ENCODE data around the gene PRKRA. TPM values are rescaled to one million over a fixed set of nuclear protein-coding genes. Genes with fewer than 3 reads are reported as not detected.
A peak's percentile ranks its signal among the peaks of the same experiment; 100 is the strongest.

Gene PRKRA
- total and polyA plus RNA-seq, 8 donors, result 17.6 to 34.3 (median 21.0) TPM

DNA sequence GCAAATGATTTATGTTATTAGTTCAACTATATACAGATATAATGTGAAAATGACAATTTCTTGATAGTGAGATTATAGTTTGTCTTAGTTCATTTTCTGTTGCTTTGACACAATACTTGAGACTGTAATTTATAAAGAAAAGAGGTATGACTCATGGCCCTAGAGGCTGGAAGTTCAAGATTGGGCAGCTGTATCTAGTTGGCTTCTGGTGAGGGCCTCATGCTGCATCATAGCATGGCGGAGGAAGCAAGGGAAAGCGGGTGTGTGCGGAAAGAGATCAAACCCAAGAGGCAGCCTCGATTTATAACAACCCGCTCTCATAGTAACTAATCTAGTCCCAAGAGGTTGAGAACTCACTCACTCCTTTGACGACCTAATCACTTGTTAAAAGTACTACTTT, 40.6 kb upstream of the PRKRA start:
- FAIRE-seq (no peak), DNase-seq (no peak), ATAC-seq (no peak)
- Histone ChIP-seq H3K27me3 (no peaks in the 10 kb centered on the region), H3K27ac (no peak overlapping the region), H3K36me3 (peaks cover 0 to 49% (median 8%) of the 10 kb centered on the region in 3 donors), H3K4me1 (no peaks in the 10 kb centered on the region), H3K4me3 (no peak overlapping the region), H3K9me3 (no peaks in the 10 kb centered on the region)
- intact Hi-C loops (cut with DNase I), result no loop called here
- WGBS, 2 donors, result 82 to 90% methylated on average over 6 of the region's 6 CpGs
- no peak for TF ChIP-seq CTCF (IDR thresholded peaks at IDR 0.05)

- 55% methylated on average over 3 of the region's 3 CpGs for WGBS, 2 donors
- Histone ChIP-seq H3K27ac (no peak overlapping the region), H3K4me3 (no peak overlapping the region), H3K9me3 (no peaks in the 10 kb centered on the region), H3K36me3 (peaks cover 0 to 6% (median 0%) of the 10 kb centered on the region in 3 donors), H3K27me3 (no peaks in the 10 kb centered on the region), H3K4me1 (peaks cover 22 to 37% (median 30%) of the 10 kb centered on the region in 3 donors)
- no peak for DNase-seq
- FAIRE-seq, result no peak
- intact Hi-C loops (cut with DNase I), result no loop called here
- no peak for ATAC-seq
- no peak for TF ChIP-seq CTCF (IDR thresholded peaks at IDR 0.05)
These were observed 34.4 kb upstream of the PRKRA start for GRCh38 chr2:178485356-178485755.

- no peaks in the 10 kb centered on the region for H3K36me3 ChIP-seq
- peak in 3 of 6 donors; percentile 43 to 77 (median 60) for DNase-seq
- H3K27ac ChIP-seq, result no peak overlapping the region
- H3K4me3 ChIP-seq, result no peak overlapping the region
- WGBS, 2 donors, result 33 to 34% methylated on average over 6 of the region's 6 CpGs
- no peaks in the 10 kb centered on the region for H3K9me3 ChIP-seq
- FAIRE-seq, result no peak
- TF ChIP-seq CTCF (IDR thresholded peaks at IDR 0.05), result no peak
- peak in 1 of 4 donors; percentile 4 for ATAC-seq
- intact Hi-C loops (cut with DNase I), result no loop called here
- peaks cover 22 to 42% (median 30%) of the 10 kb centered on the region in 3 donors for H3K4me1 ChIP-seq
- no peaks in the 10 kb centered on the region for H3K27me3 ChIP-seq
These were observed 33.5 kb upstream of the PRKRA start for GRCh38 chr2:178484245-178485041.

DNA sequence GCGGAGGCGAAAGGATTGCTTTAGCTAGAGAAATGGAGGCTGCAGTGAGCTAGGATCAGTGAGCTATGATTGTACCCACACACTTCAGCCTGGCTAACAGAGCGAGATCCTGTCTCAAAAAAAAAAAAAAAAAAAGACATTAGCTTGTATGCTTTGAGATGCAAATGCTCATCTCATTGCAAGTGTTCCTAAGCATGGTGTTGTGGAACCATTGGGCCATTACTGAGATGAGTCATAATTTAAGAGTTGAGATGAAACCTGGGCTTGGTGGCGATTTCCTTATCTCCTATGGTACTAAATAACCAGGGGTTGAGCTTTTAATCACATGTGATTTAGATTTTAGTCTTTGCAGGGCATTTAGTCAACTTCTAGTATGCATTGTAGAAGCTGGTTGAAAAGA, 31.5 kb upstream of the PRKRA start:
- intact Hi-C loops (cut with DNase I), result no loop called here
- Histone ChIP-seq H3K4me1 (peaks cover 22 to 50% (median 30%) of the 10 kb centered on the region in 3 donors), H3K27me3 (no peaks in the 10 kb centered on the region), H3K4me3 (no peak overlapping the region), H3K36me3 (no peaks in the 10 kb centered on the region), H3K9me3 (no peaks in the 10 kb centered on the region), H3K27ac (no peak overlapping the region)
- ATAC-seq (no peak), FAIRE-seq (no peak), DNase-seq (no peak)
- TF ChIP-seq CTCF (IDR thresholded peaks at IDR 0.05), result no peak
- 71 to 78% methylated on average over 4 of the region's 4 CpGs for WGBS, 2 donors
